GM19328 (cell line): ENCODE data around the gene SDHAF3.
"Not testable (repeated sequence)": the region's sequence is repeated elsewhere in the genome, so short reads cannot be mapped to it uniquely, and the experiment has no call there.

Experiments
- ATAC-seq: cut with Tn5 transposase; IDR thresholded peaks from one replicate; pipeline ENCODE4 v1.9.1; 2021; ENCODE audit warnings: mild to moderate bottlenecking, moderate library complexity; ENCODE audit not compliant: unreplicated experiment

The SDHAF3 gene

GRCh38 chr7:97120713-97121457 is 3.4 kb downstream of the SDHAF3 start:
- ATAC-seq: no peak

DNA sequence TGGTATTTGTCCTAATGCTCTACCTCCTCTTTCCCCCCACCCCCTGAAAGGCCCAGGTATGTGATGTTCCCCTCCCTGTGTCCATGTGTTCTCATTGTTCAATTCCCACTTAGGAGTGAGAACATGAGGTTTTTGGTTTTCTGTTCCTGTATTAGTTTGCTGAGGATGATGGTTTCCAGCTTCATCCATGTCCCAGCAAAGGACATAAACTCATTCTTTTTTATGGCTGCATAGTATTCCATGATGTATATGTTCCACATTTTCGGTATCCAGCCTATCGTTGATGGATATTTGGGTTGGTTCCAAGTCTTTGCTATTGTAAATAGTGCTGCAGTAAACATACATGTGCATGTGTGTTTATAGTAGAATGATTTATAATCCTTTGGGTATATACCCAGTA is 5.6 kb downstream of the SDHAF3 start:
- ATAC-seq: not testable (repeated sequence)

GRCh38 chr7:97126483-97127171 is 9.1 kb downstream of the SDHAF3 start:
- no peak for ATAC-seq

- ATAC-seq: no peak
Measured at GRCh38 chr7:97128736-97129135, 11.2 kb downstream of the SDHAF3 start.

DNA sequence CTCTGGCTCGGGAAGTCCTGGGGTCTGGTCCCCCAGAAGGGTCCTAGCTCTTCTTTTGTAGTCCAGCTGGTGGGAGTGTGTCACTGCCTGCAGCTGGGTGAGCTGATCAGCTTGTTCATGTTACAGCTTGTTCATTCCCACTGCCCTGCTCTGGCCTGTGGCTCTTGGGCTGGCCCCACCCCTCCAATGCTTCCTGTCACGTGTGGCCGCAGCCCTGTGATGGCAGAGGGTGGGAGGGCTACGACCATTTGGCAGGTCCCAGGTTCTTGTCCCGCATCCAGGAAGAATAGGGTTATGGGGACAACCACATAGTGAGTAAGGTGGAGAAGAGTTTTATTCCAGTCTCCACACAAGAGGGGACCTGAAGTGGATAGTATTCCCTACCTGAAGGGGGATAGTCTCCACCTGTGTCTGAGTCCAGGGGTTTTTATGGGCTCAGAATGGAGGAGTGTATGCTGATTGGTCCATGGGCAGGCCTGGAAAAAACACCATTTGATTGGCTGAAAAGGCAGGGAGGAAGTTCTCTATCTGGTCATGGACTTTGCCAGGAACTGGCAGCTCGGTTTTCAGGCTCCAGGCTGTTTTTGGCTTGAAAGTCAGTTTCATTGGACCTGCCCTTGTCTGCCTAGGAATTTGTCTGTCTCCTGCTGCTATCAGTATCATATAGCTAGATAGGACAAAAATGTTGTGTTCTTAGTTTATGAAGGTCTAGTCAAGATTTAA is 13.1 kb downstream of the SDHAF3 start:
- ATAC-seq: no peak

GRCh38 chr7:97133159-97133558 is 15.7 kb downstream of the SDHAF3 start:
- no peak for ATAC-seq

DNA sequence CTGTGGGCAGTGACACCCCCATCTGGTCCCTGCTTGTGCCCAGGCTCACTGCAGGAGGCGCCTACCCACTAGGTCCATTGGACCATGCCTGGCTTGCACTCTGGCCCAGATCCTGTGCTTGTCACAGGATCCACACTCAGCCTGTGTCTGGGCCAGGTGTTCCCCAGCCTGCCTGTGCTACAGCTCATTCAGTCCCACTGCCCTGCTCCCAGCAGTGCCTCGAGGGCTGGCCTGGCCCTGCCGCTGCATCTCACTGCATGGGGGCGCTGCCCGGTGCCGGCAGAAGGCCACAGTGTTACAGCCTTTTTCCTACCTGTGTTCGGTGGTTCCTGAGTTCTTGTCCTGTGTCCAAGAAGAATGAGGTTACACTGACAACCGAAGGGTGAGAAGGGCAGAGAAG is 21.3 kb downstream of the SDHAF3 start:
- ATAC-seq: no peak

DNA sequence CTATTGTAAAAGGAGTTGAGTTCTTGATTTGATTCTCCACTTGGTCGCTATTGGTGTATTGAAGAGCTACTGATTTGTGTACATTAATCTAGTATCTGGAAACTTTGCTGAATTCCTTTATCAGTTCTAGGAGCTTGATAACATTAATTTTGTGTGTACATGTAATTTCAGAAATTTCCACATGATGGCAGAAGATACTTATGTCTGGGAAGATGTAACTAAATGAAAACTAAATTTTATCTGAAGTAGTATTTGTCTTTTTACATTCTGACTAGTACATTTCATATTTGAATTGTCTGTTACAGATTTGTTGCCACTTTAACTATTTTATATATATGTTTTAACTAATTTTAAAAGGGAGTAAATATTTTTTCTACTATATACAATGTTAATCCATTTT is 27.6 kb downstream of the SDHAF3 start:
- ATAC-seq: no peak

- ATAC-seq: no peak
Measured at GRCh38 chr7:97149843-97150242, 32.3 kb downstream of the SDHAF3 start.

DNA sequence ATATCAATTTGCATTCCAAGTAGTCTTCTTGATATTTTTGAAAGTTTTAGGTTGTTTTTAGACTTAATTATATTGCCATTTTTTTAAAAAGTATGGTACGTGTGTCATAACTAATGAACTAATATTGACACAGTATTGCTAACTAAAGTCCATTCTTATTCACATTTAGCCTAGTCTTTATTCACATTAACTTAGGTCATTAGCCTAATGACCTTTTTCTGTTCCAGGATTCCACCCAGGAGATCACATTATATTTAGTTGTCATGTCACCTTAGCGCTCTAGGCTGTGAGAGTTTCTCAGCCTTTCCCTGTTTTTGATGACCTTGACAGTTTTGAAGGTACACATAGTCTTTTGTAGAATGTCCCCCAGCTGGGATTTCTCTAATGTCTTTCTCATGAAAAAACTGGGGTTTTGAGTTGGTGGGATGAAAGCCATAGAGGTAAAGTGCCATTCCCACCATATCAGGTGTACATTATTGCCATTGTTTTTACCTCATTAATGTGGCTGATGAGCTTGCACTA is 38.5 kb downstream of the SDHAF3 start:
- no peak for ATAC-seq

DNA sequence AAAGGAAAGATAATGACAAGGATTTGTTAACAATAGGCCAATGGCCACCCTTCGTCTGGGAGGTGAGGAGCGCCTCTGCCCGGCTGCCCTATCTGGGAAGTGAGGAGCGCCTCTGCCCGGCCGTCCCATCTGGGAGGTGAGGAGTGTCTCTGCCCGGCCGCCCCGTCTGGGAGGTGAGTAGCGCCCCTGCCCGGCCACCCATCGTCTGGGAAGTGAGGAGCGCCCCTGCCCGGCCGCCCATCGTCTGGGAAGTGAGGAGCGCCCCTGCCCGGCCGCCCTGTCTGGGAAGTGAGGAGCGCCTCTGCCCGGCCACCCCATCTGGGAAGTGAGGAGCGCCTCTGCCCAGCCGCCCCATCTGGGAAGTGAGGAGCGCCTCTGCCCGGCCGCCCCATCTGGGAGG is 42.5 kb downstream of the SDHAF3 start:
- not testable (repeated sequence) for ATAC-seq

GRCh38 chr7:97161609-97162008 is 44.1 kb downstream of the SDHAF3 start:
- not testable (repeated sequence) for ATAC-seq

- ATAC-seq: no peak
Measured at GRCh38 chr7:97166308-97166707, 48.8 kb downstream of the SDHAF3 start.

DNA sequence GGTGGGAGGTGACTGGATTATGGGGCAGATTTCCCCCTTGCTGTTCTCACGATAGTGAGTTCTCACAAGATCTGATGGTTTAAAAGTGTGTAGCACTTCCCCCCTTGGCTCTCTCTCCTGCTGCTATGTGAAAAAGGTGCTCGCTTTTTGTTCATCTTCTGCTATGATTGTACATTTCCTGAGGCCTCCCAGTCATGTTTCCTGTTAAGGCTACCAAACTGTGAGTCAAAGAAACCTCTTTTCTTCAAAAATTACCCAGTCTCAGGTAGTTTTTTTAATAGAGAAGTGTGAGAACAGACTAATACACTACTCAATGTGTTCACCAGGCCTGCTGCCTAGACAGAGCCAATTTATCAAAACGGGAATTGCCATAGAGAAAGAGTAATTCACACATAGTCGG is 49.7 kb downstream of the SDHAF3 start:
- no peak for ATAC-seq

GRCh38 chr7:97167749-97168148 is 50.3 kb downstream of the SDHAF3 start:
- ATAC-seq: no peak

DNA sequence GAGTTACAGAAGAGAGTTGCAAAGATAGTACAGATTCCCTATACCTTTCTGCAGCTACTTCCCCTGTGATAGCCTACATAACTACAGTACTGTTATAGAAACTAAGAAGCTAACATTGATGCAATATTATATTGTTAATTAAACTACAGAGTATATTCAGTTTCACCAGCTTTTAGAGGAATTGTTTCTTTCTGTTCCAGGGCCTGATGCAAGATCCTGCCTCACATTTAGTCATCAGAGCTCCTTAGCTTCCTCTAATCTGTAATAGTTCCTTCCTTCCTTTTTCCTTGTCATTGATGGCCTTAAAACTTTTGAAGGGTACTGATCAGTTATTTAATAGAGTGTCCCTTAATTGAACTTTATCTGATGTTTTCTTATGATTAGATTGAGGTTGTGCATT is 56.8 kb downstream of the SDHAF3 start:
- no peak for ATAC-seq

DNA sequence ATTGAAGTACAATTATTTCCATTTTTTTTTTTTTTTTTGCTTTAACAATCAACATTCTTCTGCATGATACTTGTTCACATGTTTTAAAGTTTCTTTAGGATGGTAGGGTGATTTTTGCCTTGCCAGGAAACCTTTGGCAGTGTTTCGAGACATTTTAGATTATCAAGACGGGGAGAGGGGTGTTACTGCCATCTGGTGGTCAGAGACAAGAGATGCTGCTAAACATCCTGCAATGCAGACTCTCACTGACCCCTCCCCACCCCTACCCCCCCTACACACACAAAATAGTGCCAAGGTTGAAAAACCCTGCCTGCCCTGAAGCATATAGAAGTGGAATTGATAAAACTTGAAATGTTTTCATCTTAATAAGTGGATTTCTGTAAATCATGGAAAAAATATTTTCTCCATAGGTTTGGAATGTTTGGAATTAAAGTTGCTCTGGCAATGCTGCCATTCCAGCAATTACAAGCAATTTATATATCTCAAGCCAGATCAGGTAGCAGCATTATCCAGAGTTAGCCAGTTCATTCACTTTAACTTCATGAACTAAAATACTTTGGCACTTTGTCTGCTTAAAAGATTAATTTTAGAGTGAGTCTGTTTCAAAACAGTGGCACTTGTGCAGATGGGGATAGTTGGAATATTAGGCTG is 62.1 kb downstream of the SDHAF3 start:
- no peak for ATAC-seq

GRCh38 chr7:97187067-97187466 is 69.6 kb downstream of the SDHAF3 start:
- no peak for ATAC-seq

DNA sequence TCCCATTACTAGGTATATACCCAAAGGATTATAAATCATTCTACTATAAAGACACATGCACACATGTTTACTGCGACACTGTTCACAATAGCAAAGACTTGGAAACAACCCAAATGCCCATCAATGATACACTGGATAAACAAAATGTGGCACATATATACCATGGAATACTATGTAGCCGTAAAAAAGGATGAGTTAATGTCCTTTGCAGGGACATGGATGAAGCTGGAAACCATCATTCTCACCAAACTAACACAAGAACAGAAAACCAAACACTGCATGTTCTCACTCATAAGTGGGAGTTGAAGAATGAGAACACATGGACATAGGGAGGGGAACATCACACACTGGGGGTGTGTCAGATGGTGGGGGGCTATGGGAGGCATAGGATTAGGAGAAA is 78.7 kb downstream of the SDHAF3 start:
- ATAC-seq: not testable (repeated sequence)

- no peak for ATAC-seq
Measured at GRCh38 chr7:97198596-97198995, 81.1 kb downstream of the SDHAF3 start.

DNA sequence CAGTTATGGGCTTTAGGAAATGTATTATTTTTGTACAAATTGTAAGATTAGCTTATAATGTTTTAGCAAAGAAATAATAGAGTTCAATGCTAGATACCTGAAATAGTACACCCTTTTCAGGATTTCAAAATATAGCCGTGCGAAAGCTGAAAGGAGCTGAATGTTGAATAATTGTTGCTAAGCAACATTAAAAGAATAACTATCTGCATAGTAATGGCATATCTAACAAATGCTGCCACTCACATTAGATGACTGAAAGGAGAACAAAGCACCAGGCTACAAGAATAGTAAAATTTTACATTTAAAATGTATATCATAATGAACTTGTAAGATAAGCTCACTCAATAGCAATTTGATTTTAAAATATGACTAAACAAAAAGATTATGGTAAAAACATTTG is 82.5 kb downstream of the SDHAF3 start:
- no peak for ATAC-seq
